ENCODE results near the gene FHIT.

The FHIT gene

GRCh38 chr3:60291115-60291514 is 960.1 kb downstream of the FHIT start:
- DNase-seq (ENCODE audit: low read depth in 2 of 2): no peak

GRCh38 chr3:60290122-60290492 is 961.1 kb downstream of the FHIT start:
- no peak for DNase-seq (ENCODE audit: low read depth in 2 of 2)

GRCh38 chr3:60289341-60290121 is 961.7 kb downstream of the FHIT start:
- DNase-seq (ENCODE audit: low read depth in 2 of 2): no peak

GRCh38 chr3:60282866-60283265 is 968.4 kb downstream of the FHIT start:
- no peak for DNase-seq (ENCODE audit: low read depth in 2 of 2)

- no peak for DNase-seq (ENCODE audit: low read depth in 2 of 2)
These were observed 969.3 kb downstream of the FHIT start for GRCh38 chr3:60281970-60282369.

- no peak for DNase-seq (ENCODE audit: low read depth in 2 of 2)
These were observed 973.9 kb downstream of the FHIT start for GRCh38 chr3:60277361-60277800.

- no peak for DNase-seq (ENCODE audit: low read depth in 2 of 2)
These were observed 974.6 kb downstream of the FHIT start for GRCh38 chr3:60276615-60277014.

GRCh38 chr3:60274646-60275045 is 976.6 kb downstream of the FHIT start:
- DNase-seq (ENCODE audit: low read depth in 2 of 2): no peak

GRCh38 chr3:60274098-60274497 is 977.2 kb downstream of the FHIT start:
- DNase-seq (ENCODE audit: low read depth in 2 of 2): no peak

GRCh38 chr3:60269829-60270266 is 981.4 kb downstream of the FHIT start:
- no peak for DNase-seq (ENCODE audit: low read depth in 2 of 2)

- DNase-seq (ENCODE audit: low read depth in 2 of 2): no peak
These were observed 981.9 kb downstream of the FHIT start for GRCh38 chr3:60269377-60269776.

GRCh38 chr3:60268123-60268522 is 983.1 kb downstream of the FHIT start:
- no peak for DNase-seq (ENCODE audit: low read depth in 2 of 2)

- no peak for DNase-seq (ENCODE audit: low read depth in 2 of 2)
These were observed 984.8 kb downstream of the FHIT start for GRCh38 chr3:60266444-60266843.

GRCh38 chr3:60263191-60263590 is 988.1 kb downstream of the FHIT start:
- no peak for DNase-seq (ENCODE audit: low read depth in 2 of 2)

- DNase-seq (ENCODE audit: low read depth in 2 of 2): no peak
These were observed 988.7 kb downstream of the FHIT start for GRCh38 chr3:60262546-60262945.

- no peak for DNase-seq (ENCODE audit: low read depth in 2 of 2)
These were observed 990.7 kb downstream of the FHIT start for GRCh38 chr3:60260546-60260945.

- DNase-seq (ENCODE audit: low read depth in 2 of 2): no peak
These were observed 1000.4 kb downstream of the FHIT start for GRCh38 chr3:60250810-60251209.

GRCh38 chr3:60250206-60250605 is 1001.0 kb downstream of the FHIT start:
- no peak for DNase-seq (ENCODE audit: low read depth in 2 of 2)

GRCh38 chr3:60246361-60246760 is 1004.9 kb downstream of the FHIT start:
- DNase-seq (ENCODE audit: low read depth in 2 of 2): no peak

- no peak for DNase-seq (ENCODE audit: low read depth in 2 of 2)
These were observed 1007.8 kb downstream of the FHIT start for GRCh38 chr3:60243456-60243855.

- no peak for DNase-seq (ENCODE audit: low read depth in 2 of 2)
These were observed 1010.8 kb downstream of the FHIT start for GRCh38 chr3:60240492-60240891.

- DNase-seq (ENCODE audit: low read depth in 2 of 2): no peak
These were observed 1012.7 kb downstream of the FHIT start for GRCh38 chr3:60238550-60238949.

- DNase-seq (ENCODE audit: low read depth in 2 of 2): no peak
These were observed 1021.8 kb downstream of the FHIT start for GRCh38 chr3:60229502-60229901.

- DNase-seq (ENCODE audit: low read depth in 2 of 2): no peak
These were observed 1022.4 kb downstream of the FHIT start for GRCh38 chr3:60228823-60229222.
